GM12878 (cell line): ENCODE results near the gene TBC1D5. TPM values are rescaled to one million over a fixed set of nuclear protein-coding genes. Genes with fewer than 3 reads are reported as not detected.

Experiments used
- ATF7 ChIP-seq: fragments of 450-650 bp; IDR thresholded peaks from 2 replicates; pipeline ENCODE4 v1.6.1; 2016; ENCODE audit warnings: low read depth, mild to moderate bottlenecking
- CEBPB ChIP-seq, 2 experiments: fragments of 150-350 bp in 1 of 2; IDR thresholded peaks; 2 replicates each; pipeline ENCODE4 v1.6.1; 2012 to 2014; ENCODE audit warnings: low read depth in 2 of 2, low read length in 2 of 2, borderline replicate concordance in 1 of 2, inconsistent platforms in 1 of 2
- IKZF2 ChIP-seq, 2 experiments: fragments of 450-650 bp; IDR thresholded peaks; 2 replicates each; pipeline ENCODE4 v1.6.1; 2017; ENCODE audit warnings: mild to moderate bottlenecking in 2 of 2, moderate library complexity in 2 of 2
- IRF5 ChIP-seq: fragments of 450-650 bp; IDR thresholded peaks from 2 replicates; pipeline ENCODE4 v1.6.1; 2017; ENCODE audit warnings: borderline replicate concordance
- NFIC ChIP-seq: IDR thresholded peaks from 2 replicates; pipeline ENCODE4 v1.6.1; 2012; ENCODE audit warnings: low read depth, mild to moderate bottlenecking, inconsistent platforms, low read length, moderate library complexity
- NRF1 ChIP-seq: conservative IDR thresholded peaks from 2 replicates; pipeline ENCODE4 v1.6.1; 2011; ENCODE audit warnings: mild to moderate bottlenecking, low read depth, low read length, improper control_type of control experiment
- RAD21 ChIP-seq: IDR thresholded peaks from 2 replicates; pipeline ENCODE4 v1.6.1; 2011; ENCODE audit warnings: mild to moderate bottlenecking, low read depth, low read length, moderate library complexity; ENCODE audit not compliant: insufficient read depth
- RUNX3 ChIP-seq: IDR thresholded peaks from 2 replicates; pipeline ENCODE4 v1.6.1; 2012; ENCODE audit warnings: low read length, inconsistent platforms
- SIX5 ChIP-seq: IDR thresholded peaks from 2 replicates; pipeline ENCODE4 v1.6.1; 2011; ENCODE audit warnings: mild to moderate bottlenecking, low read depth, low read length, moderate library complexity; ENCODE audit not compliant: severe bottlenecking
- SMC3 ChIP-seq: IDR thresholded peaks from 2 replicates; pipeline ENCODE4 v1.6.1; 2011; ENCODE audit warnings: low read length, improper control_type of control experiment, borderline replicate concordance
- SPI1 ChIP-seq: IDR thresholded peaks from 2 replicates; pipeline ENCODE4 v1.6.1; 2011; ENCODE audit warnings: low read depth, mild to moderate bottlenecking, low read length, moderate library complexity, borderline replicate concordance; ENCODE audit not compliant: insufficient read depth
- TARDBP ChIP-seq: IDR thresholded peaks from 2 replicates; pipeline ENCODE4 v1.6.1; 2016; ENCODE audit warnings: borderline replicate concordance
- YY1 ChIP-seq: IDR thresholded peaks from 2 replicates; pipeline ENCODE4 v1.6.1; 2011; ENCODE audit warnings: low read depth, mild to moderate bottlenecking, low read length
- ZNF24 ChIP-seq: fragments of 450-650 bp; IDR thresholded peaks from 2 replicates; pipeline ENCODE4 v1.6.1; 2017; ENCODE audit warnings: antibody characterized with exemption, mild to moderate bottlenecking
- polyA plus RNA-seq, 11 experiments: library from polyadenylated mRNA; depleted of rRNA in 4 of 11; unstranded in 6 of 11; stranded (reverse) in 5 of 11; fragments of >200 nt; fragmentation: Nextera tagmentation in 4 of 11; fragmentation: Illumina TruSeq in 1 of 11; extraction: Ambion mirVana in 4 of 11; extraction: Trizol in 1 of 11; gene quantifications; 1 replicate in 1 of 11; 2 replicates in 10 of 11; pipeline versions ENCODE4 v1.2.1 to v1.2.3, GENCODE V29; 2011 to 2016; ENCODE audit warnings: inconsistent platforms in 2 of 11, missing spikeins in 2 of 11, low read depth in 1 of 11
- total RNA-seq, 4 experiments: library from RNA; depleted of rRNA in 3 of 4; stranded (reverse); fragments of >200 nt in 3 of 4; fragmentation: Illumina TruSeq in 1 of 4; extraction: Trizol in 1 of 4; gene quantifications; 2 replicates each; pipeline versions ENCODE4 v1.2.1 to v1.2.3, GENCODE V29; 2013 to 2021

TBC1D5 gene
- total and polyA plus RNA-seq, 10 of the 15 experiments (the other 5 are each of a cell fraction or from before 2014, with no cell fraction given): 5.5 to 61.0 (median 43.8) TPM

GRCh38 chr3:17233398-17233800 is 509.0 kb downstream of the TBC1D5 start (continued):
- TF ChIP-seq IKZF2 (IDR thresholded peaks at IDR 0.05) (peak in 1 of 2 experiments; percentile 37; a peak in 2 of 4 replicates), RAD21 (peak; percentile 99), SPI1 (peak; percentile 31; the same call in 1 of the 2 replicates), ATF7 (0 out of 2 replicates have a peak, but pooled peaks have one; percentile 19), IRF5 (no peak), RUNX3 (peak; percentile 79), CEBPB (IDR thresholded peaks at IDR 0.05; ENCODE audit: borderline replicate concordance in 1 of 2, low read depth in 2 of 2, low read length in 2 of 2) (no peak), YY1 (peak; percentile 86), TARDBP (no peak), NRF1 (no peak), NFIC (peak; percentile 20; the same call in 1 of the 2 replicates), ZNF24 (0 out of 2 replicates have a peak, but pooled peaks have one; percentile 37), SIX5 (no peak), SMC3 (peak; percentile 97)
